Mesenchymal stem cell (in vitro differentiated cells and primary cell): ENCODE results near the gene ASXL2.

Experiments used
- DNase-seq: peaks from one replicate; pipeline ENCODE4 v3.0.0-alpha.2; 2013
- H2AFZ ChIP-seq: one replicate; pipeline ENCODE4 v1.6.1; 2013; ENCODE audit warnings: low read depth, mild to moderate bottlenecking, control low read depth, inconsistent platforms, low read length, moderate library complexity
- H2AK5ac ChIP-seq: 2 replicates; pipeline ENCODE4 v1.6.1; 2013; ENCODE audit warnings: low read length, moderate library complexity, mild to moderate bottlenecking, inconsistent platforms; ENCODE audit not compliant: severe bottlenecking
- H2BK120ac ChIP-seq: one replicate; pipeline ENCODE4 v1.6.1; 2013; ENCODE audit warnings: low read depth, mild to moderate bottlenecking, inconsistent platforms, low read length, moderate library complexity
- H2BK12ac ChIP-seq, 2 experiments: one replicate each; pipeline ENCODE4 v1.6.1; 2013; ENCODE audit warnings: inconsistent platforms in 2 of 2, low read length in 2 of 2, mild to moderate bottlenecking in 2 of 2, moderate library complexity in 2 of 2, control low read depth in 1 of 2
- H2BK15ac ChIP-seq: one replicate; pipeline ENCODE4 v1.6.1; 2013; ENCODE audit warnings: mild to moderate bottlenecking, low read depth, inconsistent platforms; ENCODE audit not compliant: poor library complexity, severe bottlenecking
- H2BK5ac ChIP-seq: 2 replicates; pipeline ENCODE4 v1.6.1; 2013; ENCODE audit warnings: low read depth, mild to moderate bottlenecking, low read length, control low read depth, inconsistent platforms; ENCODE audit not compliant: poor library complexity, severe bottlenecking
- H3K14ac ChIP-seq, 2 experiments: one replicate each; pipeline ENCODE4 v1.6.1; 2013; ENCODE audit warnings: inconsistent platforms in 2 of 2, low read length in 2 of 2, control low read depth in 1 of 2, mild to moderate bottlenecking in 1 of 2, moderate library complexity in 1 of 2
- H3K18ac ChIP-seq, 2 experiments: one replicate each; pipeline ENCODE4 v1.6.1; 2013; ENCODE audit warnings: inconsistent platforms in 2 of 2, low read length in 2 of 2, control low read depth in 1 of 2, low read depth in 1 of 2, mild to moderate bottlenecking in 1 of 2
- H3K23ac ChIP-seq, 2 experiments: one replicate each; pipeline ENCODE4 v1.6.1; 2013; ENCODE audit warnings: inconsistent platforms in 2 of 2, low read length in 2 of 2, mild to moderate bottlenecking in 2 of 2, moderate library complexity in 2 of 2, control low read depth in 1 of 2
- H3K27ac ChIP-seq: 2 replicates; pipeline ENCODE4 v1.5.1; 2013; ENCODE audit warnings: mild to moderate bottlenecking, moderate library complexity, low read length, control low read depth, inconsistent platforms; ENCODE audit not compliant: poor library complexity, severe bottlenecking
- H3K27me3 ChIP-seq, 2 experiments: 2 replicates each; pipeline versions ENCODE4 v1.6.1 to v1.7.0; 2013; ENCODE audit warnings: low read length in 2 of 2, mild to moderate bottlenecking in 2 of 2, moderate library complexity in 2 of 2, control low read depth in 1 of 2, inconsistent platforms in 1 of 2; ENCODE audit not compliant: control insufficient read depth in 1 of 2, insufficient read depth in 1 of 2
- H3K36me3 ChIP-seq, 2 experiments: 2 replicates each; pipeline versions ENCODE4 v1.6.1 to v1.7.0; 2013; ENCODE audit warnings: low read length in 2 of 2, control low read depth in 1 of 2, inconsistent platforms in 1 of 2, low read depth in 1 of 2, mild to moderate bottlenecking in 1 of 2; ENCODE audit not compliant: insufficient read depth in 2 of 2, control insufficient read depth in 1 of 2
- H3K4ac ChIP-seq, 2 experiments: one replicate each; pipeline ENCODE4 v1.6.1; 2013; ENCODE audit warnings: inconsistent platforms in 2 of 2, low read length in 2 of 2, mild to moderate bottlenecking in 2 of 2, moderate library complexity in 2 of 2, control low read depth in 1 of 2, low read depth in 1 of 2
- H3K4me1 ChIP-seq: 2 replicates; pipeline ENCODE4 v1.6.1; 2013; ENCODE audit warnings: low read depth, low read length, control low read depth; ENCODE audit not compliant: control insufficient read depth, insufficient read depth
- H3K4me2 ChIP-seq: 2 replicates; pipeline ENCODE4 v1.6.1; 2013; ENCODE audit warnings: low read length, mild to moderate bottlenecking, inconsistent platforms; ENCODE audit not compliant: poor library complexity, severe bottlenecking
- H3K4me3 ChIP-seq, 2 experiments: 2 replicates each; pipeline versions ENCODE4 v1.5.1 to v1.7.0; 2013; ENCODE audit warnings: low read length in 2 of 2, mild to moderate bottlenecking in 2 of 2, control low read depth in 1 of 2, low read depth in 1 of 2; ENCODE audit not compliant: insufficient read depth in 1 of 2
- H3K79me1 ChIP-seq: replicated peaks from 2 replicates; pipeline ENCODE4 v1.6.1; 2013; ENCODE audit warnings: mild to moderate bottlenecking, control low read depth, low read length, inconsistent platforms; ENCODE audit not compliant: poor library complexity, severe bottlenecking
- H3K9ac ChIP-seq: 2 replicates; pipeline ENCODE4 v1.7.0; 2013; ENCODE audit warnings: mild to moderate bottlenecking, low read length, moderate library complexity
- H3K9me3 ChIP-seq: 2 replicates; pipeline ENCODE4 v1.7.0; 2013; ENCODE audit warnings: mild to moderate bottlenecking, low read length; ENCODE audit not compliant: control insufficient read depth
- H4K8ac ChIP-seq: one replicate; pipeline ENCODE4 v1.6.1; 2013; ENCODE audit warnings: inconsistent platforms, mild to moderate bottlenecking, low read length, moderate library complexity
- H4K91ac ChIP-seq: one replicate; pipeline ENCODE4 v1.6.1; 2013; ENCODE audit warnings: mild to moderate bottlenecking, low read length, inconsistent platforms
- WGBS: methylation state at CpG from one replicate; pipeline ENCODE4 v1.1.7; 2013; ENCODE audit warnings: mixed read lengths; 5-methylcytosine and 5-hydroxymethylcytosine counted together

The ASXL2 gene

DNA sequence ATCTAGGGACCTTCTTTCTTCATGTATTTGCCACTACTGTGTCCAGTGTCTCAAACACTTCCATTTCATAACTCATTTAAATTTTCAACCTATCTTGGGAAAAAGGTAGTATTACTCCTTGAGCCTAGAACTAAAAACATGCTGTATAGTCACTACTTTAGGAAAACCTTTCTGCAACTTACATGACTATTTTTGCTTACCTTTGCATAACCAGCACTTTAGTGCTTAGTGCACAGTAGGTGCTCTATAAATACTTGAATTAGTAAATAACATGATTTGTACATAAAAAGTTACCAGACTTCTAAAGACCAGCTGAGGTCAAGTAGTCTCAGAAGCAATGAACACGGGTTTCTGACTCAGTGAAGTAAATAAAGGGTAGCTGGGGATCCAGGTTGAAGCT, 142.5 kb downstream of the ASXL2 start:
- Histone ChIP-seq H3K27me3 (no peaks in the 10 kb centered on the region), H3K4ac (no peak overlapping the region), H3K18ac (no peak overlapping the region), H3K14ac (no peak overlapping the region), H2BK120ac (no peak overlapping the region), H3K79me1 (peaks cover 3% of the 10 kb centered on the region), H2BK15ac (no peak overlapping the region), H2AK5ac (no peak overlapping the region), H2AFZ (no peak overlapping the region), H3K9ac (no peak overlapping the region), H3K27ac (no peak overlapping the region), H4K91ac (no peak overlapping the region), H3K23ac (no peak overlapping the region), H3K36me3 (peaks cover 0 to 28% of the 10 kb centered on the region in 2 experiments), H3K4me3 (no peak overlapping the region), H3K9me3 (no peaks in the 10 kb centered on the region), H2BK12ac (no peak overlapping the region), H4K8ac (no peak overlapping the region), H3K4me1 (no peaks in the 10 kb centered on the region), H3K4me2 (no peak overlapping the region), H2BK5ac (no peak overlapping the region)
- no CpG with 5 or more reads among the region's 1 CpG for WGBS
- DNase-seq = no peak

DNA sequence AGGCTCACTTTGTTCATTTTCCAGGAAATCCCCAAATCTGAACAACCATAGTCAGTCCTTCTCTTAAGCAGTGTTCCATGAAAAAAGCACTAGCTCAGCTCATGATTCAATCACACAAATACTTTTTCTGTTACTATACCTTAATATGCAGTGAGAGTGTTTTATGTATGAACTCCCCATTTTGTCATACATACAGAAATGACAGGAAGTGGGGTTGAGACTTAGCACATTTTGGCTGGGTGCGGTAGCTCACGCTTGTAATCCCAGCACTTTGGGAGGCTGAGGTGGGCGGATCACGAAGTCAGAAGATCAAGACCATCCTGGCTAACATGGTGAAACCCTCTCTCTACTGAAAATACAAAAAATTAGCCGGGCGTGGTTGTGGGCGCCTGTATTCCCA, 149.7 kb downstream of the ASXL2 start:
- H3K4me1 ChIP-seq = no peaks in the 10 kb centered on the region
- no peak overlapping the region for H3K18ac ChIP-seq
- no peak overlapping the region for H4K91ac ChIP-seq
- no peak overlapping the region for H3K4me3 ChIP-seq
- DNase-seq = no peak
- no peak overlapping the region for H2AK5ac ChIP-seq
- H2BK15ac ChIP-seq = no peak overlapping the region
- H3K9ac ChIP-seq = no peak overlapping the region
- no peak overlapping the region for H3K27ac ChIP-seq
- no peak overlapping the region for H2BK120ac ChIP-seq
- H3K14ac ChIP-seq = no peak overlapping the region
- no peak overlapping the region for H2AFZ ChIP-seq
- peaks cover 0 to 13% of the 10 kb centered on the region in 2 experiments for H3K27me3 ChIP-seq
- no peaks in the 10 kb centered on the region for H3K9me3 ChIP-seq
- no peaks in the 10 kb centered on the region for H3K79me1 ChIP-seq
- H2BK12ac ChIP-seq = no peak overlapping the region
- H3K4ac ChIP-seq = no peak overlapping the region
- 98% methylated on average over 7 of the region's 7 CpGs for WGBS
- no peak overlapping the region for H3K4me2 ChIP-seq
- no peak overlapping the region for H2BK5ac ChIP-seq
- no peak overlapping the region for H4K8ac ChIP-seq
- H3K23ac ChIP-seq = no peak overlapping the region
- H3K36me3 ChIP-seq = no peaks in the 10 kb centered on the region

DNA sequence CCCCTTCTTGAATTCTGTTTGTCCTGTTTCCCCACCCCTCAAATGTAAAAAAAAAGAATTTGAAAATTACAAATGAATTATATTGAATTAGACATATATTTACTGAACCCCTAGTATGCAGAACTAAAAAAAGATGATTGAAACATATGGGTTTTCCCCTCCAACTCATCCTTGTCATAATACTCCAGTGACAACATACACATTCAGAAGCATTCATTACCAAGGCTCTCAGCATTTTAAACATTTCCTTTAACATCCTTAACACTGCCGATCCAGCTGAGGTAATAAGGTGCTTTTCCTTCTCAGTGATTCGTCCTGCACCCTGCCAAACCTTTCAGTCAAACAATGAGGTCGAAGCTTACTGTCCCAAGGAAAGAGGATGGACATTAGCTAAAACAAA, 151.8 kb downstream of the ASXL2 start:
- 66% methylated on average over 3 of the region's 3 CpGs for WGBS

DNA sequence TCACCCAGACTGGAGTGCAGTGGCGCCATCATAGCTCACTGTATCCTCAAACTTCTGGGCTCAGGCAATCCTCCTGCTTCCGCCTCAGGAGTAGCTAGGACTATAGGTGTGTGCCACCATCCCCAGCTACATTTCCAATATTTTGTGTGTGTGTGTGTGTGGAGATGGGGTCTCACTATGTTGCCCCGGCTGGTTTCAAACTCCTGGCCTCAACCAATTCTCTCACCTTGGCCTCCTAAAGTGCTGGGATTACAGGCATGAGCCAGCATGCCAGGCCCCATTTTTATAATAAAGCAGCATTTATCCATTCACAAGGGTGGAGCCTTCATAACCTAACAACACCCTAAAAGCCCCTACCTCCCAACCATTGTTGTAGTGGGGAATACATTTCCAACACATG, 152.4 kb downstream of the ASXL2 start:
- H2BK120ac ChIP-seq = no peak overlapping the region
- H2BK12ac ChIP-seq = no peak overlapping the region
- H3K9me3 ChIP-seq = no peaks in the 10 kb centered on the region
- no peaks in the 10 kb centered on the region for H3K4me1 ChIP-seq
- H3K4me3 ChIP-seq = no peak overlapping the region
- peaks cover 13 to 28% of the 10 kb centered on the region in 2 experiments for H3K27me3 ChIP-seq
- no peak overlapping the region for H3K18ac ChIP-seq
- no peak overlapping the region for H2AFZ ChIP-seq
- no peak overlapping the region for H4K8ac ChIP-seq
- H3K4me2 ChIP-seq = no peak overlapping the region
- H2BK5ac ChIP-seq = no peak overlapping the region
- H4K91ac ChIP-seq = no peak overlapping the region
- H3K27ac ChIP-seq = no peak overlapping the region
- DNase-seq = no peak
- no peak overlapping the region for H3K4ac ChIP-seq
- H3K79me1 ChIP-seq = no peaks in the 10 kb centered on the region
- WGBS = 100% methylated on average over 2 of the region's 3 CpGs
- H3K23ac ChIP-seq = no peak overlapping the region
- H3K14ac ChIP-seq = no peak overlapping the region
- H3K36me3 ChIP-seq = no peaks in the 10 kb centered on the region
- H2BK15ac ChIP-seq = no peak overlapping the region
- H2AK5ac ChIP-seq = no peak overlapping the region
- no peak overlapping the region for H3K9ac ChIP-seq

More for the DNA sequence above, 151.8 kb downstream of the ASXL2 start:
- H3K27ac ChIP-seq = no peak overlapping the region
- no peaks in the 10 kb centered on the region for H3K36me3 ChIP-seq
- H4K8ac ChIP-seq = no peak overlapping the region
- H3K27me3 ChIP-seq = peaks cover 7 to 22% of the 10 kb centered on the region in 2 experiments
- no peak overlapping the region for H2AK5ac ChIP-seq
- H3K79me1 ChIP-seq = no peaks in the 10 kb centered on the region
- no peak overlapping the region for H2BK12ac ChIP-seq
- no peak overlapping the region for H3K18ac ChIP-seq
- H3K23ac ChIP-seq = no peak overlapping the region
- no peak overlapping the region for H3K14ac ChIP-seq
- H3K4me2 ChIP-seq = no peak overlapping the region
- no peak overlapping the region for H3K4me3 ChIP-seq
- no peak overlapping the region for H2BK120ac ChIP-seq
- no peak for DNase-seq
- no peak overlapping the region for H3K9ac ChIP-seq
- no peaks in the 10 kb centered on the region for H3K9me3 ChIP-seq
- H4K91ac ChIP-seq = no peak overlapping the region
- no peak overlapping the region for H2BK5ac ChIP-seq
- H2BK15ac ChIP-seq = no peak overlapping the region
- H3K4me1 ChIP-seq = no peaks in the 10 kb centered on the region
- H3K4ac ChIP-seq = no peak overlapping the region
- no peak overlapping the region for H2AFZ ChIP-seq
